ENCODE data around the gene PRELID1. TPM values are rescaled to one million over a fixed set of nuclear protein-coding genes. Genes with fewer than 3 reads are reported as not detected.

Gene PRELID1
- total RNA-seq, 1 experiment from 2014 or later = 112 TPM

DNA sequence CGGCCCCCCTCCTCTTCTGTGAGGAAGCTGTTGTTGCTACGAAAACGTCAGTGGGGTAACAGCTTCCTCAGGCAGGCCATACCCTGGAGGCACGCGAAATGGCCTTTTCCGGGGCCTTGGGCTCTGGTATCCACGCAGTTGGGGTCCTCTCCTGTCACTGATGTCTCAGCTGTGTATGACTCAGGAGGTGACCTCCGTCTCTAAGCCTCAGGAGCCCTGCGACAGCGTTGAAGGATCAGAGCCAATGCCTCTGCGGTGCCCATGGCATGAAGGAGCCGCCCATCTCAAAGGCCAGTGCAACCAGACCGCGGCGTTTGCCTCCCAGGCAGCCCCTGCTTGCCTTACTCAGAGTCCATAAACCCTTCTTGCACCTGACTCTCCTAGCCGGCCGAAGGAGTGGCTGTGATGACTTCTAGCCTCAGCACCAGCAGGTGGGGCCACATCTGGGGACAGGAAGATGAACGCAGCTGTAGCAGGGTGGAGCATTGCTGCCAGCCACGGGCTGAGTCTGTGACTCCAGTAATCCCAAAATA lies 9.1 kb downstream of the PRELID1 start:
- DNase-seq = peak; percentile 86
- Histone ChIP-seq H3K9me3 (ENCODE audit: low read length) (no peaks in the 10 kb centered on the region), H2AFZ (ENCODE audit: low read length) (no peak overlapping the region), H3K4me2 (ENCODE audit: low read depth, low read length, poor library complexity, severe bottlenecking) (peak overlapping the region; percentile 74), H4K20me1 (ENCODE audit: insufficient read depth, low read depth, low read length) (peaks cover 10% of the 10 kb centered on the region), H3K79me2 (ENCODE audit: low read length) (no peaks in the 10 kb centered on the region), H3K27me3 (ENCODE audit: low read length) (no peaks in the 10 kb centered on the region), H3K4me1 (ENCODE audit: low read length) (peaks cover 34% of the 10 kb centered on the region), H3K36me3 (ENCODE audit: insufficient read depth, low read length) (no peaks in the 10 kb centered on the region), H3K27ac (ENCODE audit: low read length) (peak overlapping the region; percentile 70), H3K9ac (ENCODE audit: low read length) (peak overlapping the region; percentile 78), H3K9me2 (replicated peaks; ENCODE audit: insufficient read depth, low read length) (no peaks in the 10 kb centered on the region), H3K4me3 (ENCODE audit: low read length) (peak overlapping the region; percentile 72)

DNA sequence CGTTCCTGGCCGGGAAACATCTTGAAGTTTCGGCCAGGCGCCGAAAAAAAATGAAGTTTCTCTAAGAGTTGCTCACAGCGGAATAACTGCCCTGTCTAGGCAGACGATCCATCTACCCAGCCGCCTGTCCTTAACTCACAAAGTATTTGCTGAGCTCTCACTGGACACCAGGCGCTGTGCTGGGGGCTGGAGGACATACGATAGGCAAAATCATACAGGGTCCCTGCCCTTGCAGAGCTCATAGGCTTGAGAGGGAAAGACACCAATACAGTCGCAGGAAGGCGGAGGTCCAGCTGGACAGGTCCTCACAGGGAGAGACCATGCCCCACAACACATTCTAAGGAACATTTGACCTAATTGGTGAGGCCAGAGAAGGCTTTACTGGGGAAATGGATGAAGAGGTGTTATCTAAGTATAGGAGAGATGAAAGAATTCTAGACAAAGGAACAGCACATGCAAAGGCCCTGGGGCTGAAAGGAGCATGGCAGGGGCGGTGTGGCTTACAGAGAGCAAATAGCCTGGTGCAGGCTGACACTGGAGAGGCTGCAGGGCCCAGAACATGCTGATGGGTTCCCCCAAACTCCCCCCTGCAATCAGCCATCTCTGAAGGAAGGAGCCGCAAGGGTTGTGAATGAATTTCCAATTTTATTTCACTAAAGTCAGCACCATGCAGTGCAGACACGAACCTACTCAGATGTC lies 10.1 kb downstream of the PRELID1 start:
- H3K36me3 ChIP-seq (ENCODE audit: insufficient read depth, low read length) = no peaks in the 10 kb centered on the region
- DNase-seq = no peak
- no peak overlapping the region for H3K4me3 ChIP-seq (ENCODE audit: low read length)
- peaks cover 34% of the 10 kb centered on the region for H3K4me1 ChIP-seq (ENCODE audit: low read length)
- H3K79me2 ChIP-seq (ENCODE audit: low read length) = no peaks in the 10 kb centered on the region
- H3K4me2 ChIP-seq (ENCODE audit: low read depth, low read length, poor library complexity, severe bottlenecking) = no peak overlapping the region
- no peaks in the 10 kb centered on the region for H3K9me2 ChIP-seq (replicated peaks; ENCODE audit: insufficient read depth, low read length)
- no peak overlapping the region for H3K9ac ChIP-seq (ENCODE audit: low read length)
- H3K27me3 ChIP-seq (ENCODE audit: low read length) = no peaks in the 10 kb centered on the region
- no peaks in the 10 kb centered on the region for H3K9me3 ChIP-seq (ENCODE audit: low read length)
- H4K20me1 ChIP-seq (ENCODE audit: insufficient read depth, low read depth, low read length) = peaks cover 10% of the 10 kb centered on the region
- H2AFZ ChIP-seq (ENCODE audit: low read length) = no peak overlapping the region
- H3K27ac ChIP-seq (ENCODE audit: low read length) = no peak overlapping the region

DNA sequence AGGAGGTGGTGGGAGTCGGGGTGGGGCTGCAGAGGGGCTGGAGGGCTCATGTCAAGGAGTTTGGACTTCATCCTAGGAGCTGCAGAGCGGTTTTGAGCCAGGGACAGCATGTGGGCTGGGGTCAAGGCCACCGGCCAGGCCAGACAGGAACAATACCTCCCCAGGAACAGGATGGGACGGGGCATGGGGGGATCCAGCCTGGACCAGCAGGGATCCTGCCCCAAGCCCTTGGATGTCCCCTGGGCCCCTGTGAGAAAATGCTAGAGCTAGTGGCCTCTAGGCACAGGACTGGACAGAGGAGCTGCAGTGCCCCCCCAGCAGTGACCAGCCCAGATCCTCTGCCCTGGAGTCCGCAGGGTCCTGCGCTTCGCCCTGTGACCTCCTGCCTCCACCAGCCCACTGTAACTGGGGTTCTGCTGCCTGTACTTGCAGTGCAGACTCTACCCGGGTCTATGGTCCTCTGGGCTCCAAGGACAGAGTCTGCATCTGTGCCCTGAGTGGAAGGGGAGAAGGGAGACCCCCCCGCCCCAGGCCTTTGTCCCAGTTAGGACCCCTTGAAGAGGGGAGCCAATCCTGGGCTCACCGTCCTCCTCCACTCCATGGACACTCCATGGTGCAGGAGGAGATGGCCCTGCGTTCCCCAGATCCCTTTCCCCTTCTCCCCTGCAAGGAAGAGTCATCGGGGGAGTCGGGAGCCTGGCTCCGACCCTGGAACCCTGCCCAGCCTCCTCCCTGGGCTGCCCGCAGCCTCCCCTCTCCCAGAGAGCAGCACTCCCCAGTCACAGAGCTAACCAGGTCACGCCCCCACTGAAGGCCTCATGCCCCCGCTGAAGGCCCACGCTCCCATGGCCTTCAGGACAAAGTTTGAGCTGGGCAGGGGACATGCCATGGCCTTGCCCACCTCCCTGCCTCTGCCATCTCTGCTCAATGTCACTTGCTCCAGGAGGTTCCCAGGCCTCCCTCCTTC lies 11.1 kb downstream of the PRELID1 start:
- Histone ChIP-seq H3K4me3 (ENCODE audit: low read length) (no peak overlapping the region), H2AFZ (ENCODE audit: low read length) (no peak overlapping the region), H3K36me3 (ENCODE audit: insufficient read depth, low read length) (no peaks in the 10 kb centered on the region; the same call in 1 of the 2 replicates), H3K9ac (ENCODE audit: low read length) (no peak overlapping the region), H3K27me3 (ENCODE audit: low read length) (no peaks in the 10 kb centered on the region), H3K27ac (ENCODE audit: low read length) (no peak overlapping the region), H3K9me2 (replicated peaks; ENCODE audit: insufficient read depth, low read length) (no peaks in the 10 kb centered on the region), H3K4me1 (ENCODE audit: low read length) (peaks cover 32% of the 10 kb centered on the region), H3K79me2 (ENCODE audit: low read length) (no peaks in the 10 kb centered on the region), H3K4me2 (ENCODE audit: low read depth, low read length, poor library complexity, severe bottlenecking) (no peak overlapping the region), H4K20me1 (ENCODE audit: insufficient read depth, low read depth, low read length) (peaks cover 10% of the 10 kb centered on the region), H3K9me3 (ENCODE audit: low read length) (no peaks in the 10 kb centered on the region; the same call in 1 of the 2 replicates)
- no peak for DNase-seq

- DNase-seq = no peak
- no peak overlapping the region for H3K4me2 ChIP-seq (ENCODE audit: low read depth, low read length, poor library complexity, severe bottlenecking)
- no peak overlapping the region for H3K27ac ChIP-seq (ENCODE audit: low read length)
- H2AFZ ChIP-seq (ENCODE audit: low read length) = no peak overlapping the region
- no peaks in the 10 kb centered on the region for H3K79me2 ChIP-seq (ENCODE audit: low read length)
- H3K9me3 ChIP-seq (ENCODE audit: low read length) = no peaks in the 10 kb centered on the region; the same call in 1 of the 2 replicates
- peaks cover 24% of the 10 kb centered on the region for H3K4me1 ChIP-seq (ENCODE audit: low read length)
- no peak overlapping the region for H3K4me3 ChIP-seq (ENCODE audit: low read length)
- H3K27me3 ChIP-seq (ENCODE audit: low read length) = no peaks in the 10 kb centered on the region
- H4K20me1 ChIP-seq (ENCODE audit: insufficient read depth, low read depth, low read length) = peaks cover 3% of the 10 kb centered on the region; the same call in 1 of the 2 replicates
- no peaks in the 10 kb centered on the region for H3K9me2 ChIP-seq (replicated peaks; ENCODE audit: insufficient read depth, low read length)
- no peak overlapping the region for H3K9ac ChIP-seq (ENCODE audit: low read length)
- peaks cover 3% of the 10 kb centered on the region; the same call in 1 of the 2 replicates for H3K36me3 ChIP-seq (ENCODE audit: insufficient read depth, low read length)
Measured at GRCh38 chr5:177315411-177315810, 11.8 kb downstream of the PRELID1 start.

- no peaks in the 10 kb centered on the region for H3K27me3 ChIP-seq (ENCODE audit: low read length)
- no peak overlapping the region for H3K4me2 ChIP-seq (ENCODE audit: low read depth, low read length, poor library complexity, severe bottlenecking)
- no peaks in the 10 kb centered on the region; the same call in 1 of the 2 replicates for H3K9me3 ChIP-seq (ENCODE audit: low read length)
- H3K4me1 ChIP-seq (ENCODE audit: low read length) = peaks cover 18% of the 10 kb centered on the region
- H3K27ac ChIP-seq (ENCODE audit: low read length) = no peak overlapping the region
- H4K20me1 ChIP-seq (ENCODE audit: insufficient read depth, low read depth, low read length) = no peaks in the 10 kb centered on the region
- peaks cover 3% of the 10 kb centered on the region; the same call in 1 of the 2 replicates for H3K36me3 ChIP-seq (ENCODE audit: insufficient read depth, low read length)
- H3K9ac ChIP-seq (ENCODE audit: low read length) = no peak overlapping the region
- no peak for DNase-seq
- H3K79me2 ChIP-seq (ENCODE audit: low read length) = no peaks in the 10 kb centered on the region
- H2AFZ ChIP-seq (ENCODE audit: low read length) = no peak overlapping the region
- no peak overlapping the region for H3K4me3 ChIP-seq (ENCODE audit: low read length)
- no peaks in the 10 kb centered on the region for H3K9me2 ChIP-seq (replicated peaks; ENCODE audit: insufficient read depth, low read length)
Measured at GRCh38 chr5:177316005-177316404, 12.4 kb downstream of the PRELID1 start.

- no peak overlapping the region for H3K4me2 ChIP-seq (ENCODE audit: low read depth, low read length, poor library complexity, severe bottlenecking)
Measured at GRCh38 chr5:177317959-177318377, 14.4 kb downstream of the PRELID1 start.

DNA sequence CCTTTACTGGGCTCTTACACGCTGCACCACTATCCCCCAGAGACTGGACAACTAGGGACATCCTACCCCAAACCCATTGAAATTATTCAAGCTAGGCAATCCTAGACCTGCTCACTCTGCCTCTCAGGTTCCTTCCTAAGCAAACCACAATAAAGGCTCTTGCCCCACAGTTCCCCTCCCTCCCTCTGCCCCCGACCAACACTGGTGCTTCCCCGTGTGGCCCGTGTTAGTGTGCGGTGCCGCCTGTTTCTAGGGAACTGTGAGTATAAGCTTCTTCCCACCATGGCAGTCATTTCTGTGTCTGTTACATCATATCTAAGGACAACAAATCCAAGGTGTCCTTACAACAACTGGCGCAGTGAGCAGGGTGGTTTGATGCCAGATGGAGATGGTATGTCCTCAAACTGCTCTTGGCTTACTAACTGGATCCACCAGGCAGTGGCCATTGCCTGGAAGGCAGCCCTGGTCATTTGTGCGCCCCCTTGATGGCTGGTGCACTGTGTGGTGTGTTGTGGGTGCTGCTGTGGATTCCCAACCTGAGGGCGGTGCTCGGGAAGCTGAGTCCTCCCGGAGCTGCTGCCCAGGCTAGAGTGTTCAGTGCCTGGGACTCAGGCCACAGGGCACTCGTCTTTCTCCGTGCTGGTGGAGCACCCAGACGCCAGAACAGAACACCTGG lies 16.5 kb downstream of the PRELID1 start:
- H3K9me2 ChIP-seq (replicated peaks; ENCODE audit: insufficient read depth, low read length) = no peaks in the 10 kb centered on the region
- peaks cover 3% of the 10 kb centered on the region; the same call in 1 of the 2 replicates for H3K36me3 ChIP-seq (ENCODE audit: insufficient read depth, low read length)
- H2AFZ ChIP-seq (ENCODE audit: low read length) = no peak overlapping the region
- H3K4me2 ChIP-seq (ENCODE audit: low read depth, low read length, poor library complexity, severe bottlenecking) = no peak overlapping the region
- H3K9ac ChIP-seq (ENCODE audit: low read length) = no peak overlapping the region
- no peak overlapping the region for H3K4me3 ChIP-seq (ENCODE audit: low read length)
- no peak for DNase-seq
- no peaks in the 10 kb centered on the region for H4K20me1 ChIP-seq (ENCODE audit: insufficient read depth, low read depth, low read length)
- no peaks in the 10 kb centered on the region for H3K4me1 ChIP-seq (ENCODE audit: low read length)
- no peak overlapping the region for H3K27ac ChIP-seq (ENCODE audit: low read length)
- no peaks in the 10 kb centered on the region for H3K79me2 ChIP-seq (ENCODE audit: low read length)
- no peaks in the 10 kb centered on the region for H3K27me3 ChIP-seq (ENCODE audit: low read length)
- H3K9me3 ChIP-seq (ENCODE audit: low read length) = no peaks in the 10 kb centered on the region; the same call in 1 of the 2 replicates

More at GRCh38 chr5:177317959-177318377, 14.4 kb downstream of the PRELID1 start:
- Histone ChIP-seq H3K9me2 (replicated peaks; ENCODE audit: insufficient read depth, low read length) (no peaks in the 10 kb centered on the region), H3K4me1 (ENCODE audit: low read length) (peaks cover 2% of the 10 kb centered on the region), H3K4me3 (ENCODE audit: low read length) (no peak overlapping the region), H3K9me3 (ENCODE audit: low read length) (no peaks in the 10 kb centered on the region; the same call in 1 of the 2 replicates), H3K27me3 (ENCODE audit: low read length) (no peaks in the 10 kb centered on the region), H3K27ac (ENCODE audit: low read length) (no peak overlapping the region), H2AFZ (ENCODE audit: low read length) (no peak overlapping the region), H3K9ac (ENCODE audit: low read length) (no peak overlapping the region), H3K36me3 (ENCODE audit: insufficient read depth, low read length) (peaks cover 3% of the 10 kb centered on the region; the same call in 1 of the 2 replicates), H4K20me1 (ENCODE audit: insufficient read depth, low read depth, low read length) (no peaks in the 10 kb centered on the region), H3K79me2 (ENCODE audit: low read length) (no peaks in the 10 kb centered on the region)
- peak; percentile 93 for DNase-seq
